Measurements from ENCODE around the gene TOB2.
"Not testable (repeated sequence)": the region's sequence is repeated elsewhere in the genome, so short reads cannot be mapped to it uniquely, and the experiment has no call there.

The TOB2 gene

DNA sequence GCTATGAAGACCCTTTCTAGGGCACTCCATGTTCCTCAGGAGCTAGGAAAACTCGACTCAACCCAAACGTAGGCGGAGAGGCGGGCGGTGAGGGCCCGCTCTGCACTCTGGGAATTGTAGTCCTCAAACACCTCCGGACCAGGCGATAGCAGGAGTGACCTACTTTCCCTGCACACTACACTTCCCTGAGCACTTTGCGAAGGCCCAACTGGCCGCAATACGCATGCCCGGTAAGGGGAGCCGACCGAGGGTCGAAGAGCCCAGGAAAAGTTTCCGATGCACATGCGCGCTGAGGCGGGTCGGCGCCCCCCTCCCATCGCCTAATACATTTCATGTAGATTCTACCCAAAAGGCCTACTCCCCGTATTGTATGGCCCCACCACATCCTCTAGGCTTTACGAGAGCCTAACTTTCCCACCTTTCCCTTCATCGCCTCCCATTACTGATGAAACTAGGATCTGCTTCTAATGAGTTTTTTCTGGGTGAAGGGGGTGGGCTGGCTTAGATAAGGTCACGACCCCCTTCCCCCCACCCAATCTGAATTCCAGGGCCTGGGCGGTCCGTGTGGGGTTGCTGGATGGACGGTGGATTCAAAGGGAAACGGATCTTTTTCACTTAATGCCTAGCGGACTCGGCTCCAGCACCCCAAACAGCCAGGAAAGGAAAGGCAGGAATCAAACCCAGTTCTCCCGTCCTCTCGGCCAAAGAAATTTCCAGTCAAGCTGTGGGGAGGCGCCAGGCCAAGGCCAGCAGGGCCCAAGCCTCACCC is 2.1 kb downstream of the TOB2 start:
- H3F3A ChIP-seq (ENCODE audit: insufficient read depth, low read length), result peaks cover 40% of the 10 kb centered on the region
- DNase-seq, result peak; percentile 94
- peak overlapping the region; percentile 20 for H2AFZ ChIP-seq (ENCODE audit: low read length)

DNA sequence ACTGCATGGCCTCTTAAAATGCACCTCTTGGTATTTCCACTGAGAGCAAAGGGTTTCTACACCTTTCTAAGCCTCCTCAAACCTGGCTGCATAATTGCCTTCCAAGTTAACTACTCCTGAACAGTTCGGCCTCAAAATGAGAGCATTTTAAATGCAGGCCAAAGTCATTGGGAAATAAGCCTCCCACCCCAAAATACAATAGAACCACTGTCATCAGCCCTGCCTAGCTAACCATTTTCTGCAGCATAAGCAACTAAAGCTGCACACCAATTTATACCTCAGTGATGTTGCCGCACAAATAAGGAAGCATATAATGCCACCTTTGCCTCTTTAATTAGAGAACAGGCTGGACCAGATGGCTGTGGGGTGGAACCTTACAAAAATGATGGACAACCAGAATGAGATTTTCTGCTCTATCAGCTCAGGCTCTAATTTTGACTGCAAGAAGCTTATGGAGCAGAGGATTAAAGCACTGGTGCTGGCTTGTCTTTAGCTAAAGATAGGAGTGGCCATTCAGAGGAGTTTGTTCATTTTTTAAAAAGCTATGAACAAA is 4.3 kb downstream of the TOB2 start:
- no peak overlapping the region for H3K4me2 ChIP-seq (ENCODE audit: low read depth, low read length)
- peaks cover 25% of the 10 kb centered on the region for H3F3A ChIP-seq (ENCODE audit: insufficient read depth, low read length)
- no peak overlapping the region for H3K27ac ChIP-seq (ENCODE audit: low read length)

More for the DNA sequence above, 2.1 kb downstream of the TOB2 start:
- H3K9me3 ChIP-seq (replicated peaks; ENCODE audit: insufficient read depth, low read length), result no peaks in the 10 kb centered on the region
- H3K36me3 ChIP-seq (replicated peaks; ENCODE audit: insufficient read depth, low read length), result no peaks in the 10 kb centered on the region
- H3K27me3 ChIP-seq (replicated peaks; ENCODE audit: insufficient read depth, low read length), result no peaks in the 10 kb centered on the region
- TF ChIP-seq EZH2 (optimal IDR thresholded peaks at IDR 0.05; ENCODE audit: low read depth, low read length) (no peak), CTCF (IDR thresholded peaks at IDR 0.05; ENCODE audit: low read length) (no peak), EZH2phosphoT487 (IDR thresholded peaks at IDR 0.05; ENCODE audit: low read length) (no peak)
- peaks cover 69% of the 10 kb centered on the region for H3K79me2 ChIP-seq (ENCODE audit: low read length)
- H4K20me1 ChIP-seq (ENCODE audit: insufficient read depth, low read length), result no peaks in the 10 kb centered on the region
- H3K4me2 ChIP-seq (ENCODE audit: low read depth, low read length), result peak overlapping the region; percentile 80
- H3K4me1 ChIP-seq (ENCODE audit: low read length), result peaks cover 3% of the 10 kb centered on the region; the same call in 1 of the 2 replicates
- H3K27ac ChIP-seq (ENCODE audit: low read length), result peak overlapping the region; percentile 97; the same call in 1 of the 2 replicates
- no peaks in the 10 kb centered on the region for H3K9me2 ChIP-seq (replicated peaks; ENCODE audit: insufficient read depth, low read length)
- peak overlapping the region; percentile 71 for H3K4me3 ChIP-seq (ENCODE audit: low read length)
- peak overlapping the region; percentile 99 for H3K9ac ChIP-seq (ENCODE audit: low read length)

GRCh38 chr22:41440511-41440910 is 6.1 kb downstream of the TOB2 start:
- not testable (repeated sequence) for H3K9ac ChIP-seq (ENCODE audit: low read length); H3K27ac ChIP-seq (ENCODE audit: low read length); H3K4me3 ChIP-seq (ENCODE audit: low read length); DNase-seq; H3K4me2 ChIP-seq (ENCODE audit: low read depth, low read length); H3K4me1 ChIP-seq (ENCODE audit: low read length); H3K9me3 ChIP-seq (replicated peaks; ENCODE audit: insufficient read depth, low read length); H2AFZ ChIP-seq (ENCODE audit: low read length); H3K36me3 ChIP-seq (replicated peaks; ENCODE audit: insufficient read depth, low read length); H3K9me2 ChIP-seq (replicated peaks; ENCODE audit: insufficient read depth, low read length); H4K20me1 ChIP-seq (ENCODE audit: insufficient read depth, low read length); H3K27me3 ChIP-seq (replicated peaks; ENCODE audit: insufficient read depth, low read length)
- H3F3A ChIP-seq (ENCODE audit: insufficient read depth, low read length), result peaks cover 15% of the 10 kb centered on the region
- H3K79me2 ChIP-seq (ENCODE audit: low read length), result peaks cover 93% of the 10 kb centered on the region

More for the DNA sequence above, 4.3 kb downstream of the TOB2 start:
- Histone ChIP-seq H3K9me2 (replicated peaks; ENCODE audit: insufficient read depth, low read length) (no peaks in the 10 kb centered on the region), H3K4me1 (ENCODE audit: low read length) (no peaks in the 10 kb centered on the region), H3K36me3 (replicated peaks; ENCODE audit: insufficient read depth, low read length) (no peaks in the 10 kb centered on the region), H3K9me3 (replicated peaks; ENCODE audit: insufficient read depth, low read length) (no peaks in the 10 kb centered on the region), H3K27me3 (replicated peaks; ENCODE audit: insufficient read depth, low read length) (no peaks in the 10 kb centered on the region), H4K20me1 (ENCODE audit: insufficient read depth, low read length) (no peaks in the 10 kb centered on the region), H2AFZ (ENCODE audit: low read length) (no peak overlapping the region), H3K4me3 (ENCODE audit: low read length) (no peak overlapping the region), H3K9ac (ENCODE audit: low read length) (no peak overlapping the region), H3K79me2 (ENCODE audit: low read length) (peaks cover 86% of the 10 kb centered on the region)
- TF ChIP-seq EZH2 (optimal IDR thresholded peaks at IDR 0.05; ENCODE audit: low read depth, low read length) (no peak), EZH2phosphoT487 (IDR thresholded peaks at IDR 0.05; ENCODE audit: low read length) (no peak), CTCF (IDR thresholded peaks at IDR 0.05; ENCODE audit: low read length) (no peak)
- no peak for DNase-seq

DNA sequence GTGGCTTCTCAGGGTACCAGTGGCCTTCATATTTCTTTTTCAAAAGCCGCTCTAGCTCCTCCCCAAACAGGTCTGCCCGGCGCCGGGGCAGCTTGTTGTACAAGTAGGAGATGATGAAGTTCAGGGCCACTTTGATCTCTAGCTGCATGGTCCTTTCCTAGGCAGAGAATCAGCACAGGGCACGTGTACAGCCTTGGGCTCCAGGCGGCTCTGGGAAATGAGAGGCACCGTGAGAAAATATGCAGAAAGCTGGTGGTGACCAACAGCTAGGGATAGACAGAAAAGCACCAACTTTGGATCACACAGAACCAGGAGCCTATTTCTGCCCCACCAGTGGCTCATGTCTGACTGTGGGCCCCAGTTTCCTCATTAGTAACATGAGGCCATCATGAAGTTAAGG is 9.4 kb downstream of the TOB2 start:
- H3K4me2 ChIP-seq (ENCODE audit: low read depth, low read length), result no peak overlapping the region
- TF ChIP-seq EZH2 (optimal IDR thresholded peaks at IDR 0.05; ENCODE audit: low read depth, low read length), result no peak
- TF ChIP-seq CTCF (IDR thresholded peaks at IDR 0.05; ENCODE audit: low read length), result no peak
- TF ChIP-seq EZH2phosphoT487 (IDR thresholded peaks at IDR 0.05; ENCODE audit: low read length), result no peak
- no peaks in the 10 kb centered on the region for H3K27me3 ChIP-seq (replicated peaks; ENCODE audit: insufficient read depth, low read length)
- peaks cover 70% of the 10 kb centered on the region for H3K79me2 ChIP-seq (ENCODE audit: low read length)
- no peak overlapping the region for H3K9ac ChIP-seq (ENCODE audit: low read length)
- H3K9me3 ChIP-seq (replicated peaks; ENCODE audit: insufficient read depth, low read length), result no peaks in the 10 kb centered on the region
- H3F3A ChIP-seq (ENCODE audit: insufficient read depth, low read length), result no peaks in the 10 kb centered on the region
- 0 out of 2 replicates have a peak, but pooled peaks cover 4% of the 10 kb centered on the region for H3K36me3 ChIP-seq (replicated peaks; ENCODE audit: insufficient read depth, low read length)
- no peaks in the 10 kb centered on the region for H3K4me1 ChIP-seq (ENCODE audit: low read length)
- no peak overlapping the region for H3K27ac ChIP-seq (ENCODE audit: low read length)
- H3K9me2 ChIP-seq (replicated peaks; ENCODE audit: insufficient read depth, low read length), result no peaks in the 10 kb centered on the region
- H3K4me3 ChIP-seq (ENCODE audit: low read length), result no peak overlapping the region
- no peaks in the 10 kb centered on the region for H4K20me1 ChIP-seq (ENCODE audit: insufficient read depth, low read length)
- no peak for DNase-seq
- no peak overlapping the region for H2AFZ ChIP-seq (ENCODE audit: low read length)
